SK-N-SH treated with all-trans-retinoic acid at 6 μM for 48 hours (cell line): ENCODE data around the gene CELSR2.

Source experiments
- ARNTL ChIP-seq: fragments of 450-650 bp; formaldehyde crosslinking; IDR thresholded peaks from 2 replicates; pipeline ENCODE4 v1.5.0; 2020; ENCODE audit warnings: low read depth, mild to moderate bottlenecking, moderate library complexity, borderline replicate concordance
- BACH2 ChIP-seq: fragments of 250-450 bp; sonication (Bioruptor Pico); IDR thresholded peaks from 2 replicates; pipeline ENCODE4 v1.9.0; 2021; ENCODE audit warnings: mild to moderate bottlenecking, borderline replicate concordance
- CREB5 ChIP-seq: fragments of 250-450 bp; sonication (Bioruptor Pico); IDR thresholded peaks from 2 replicates; pipeline ENCODE4 v1.5.1; 2020; ENCODE audit warnings: low read depth, mild to moderate bottlenecking, moderate library complexity
- ESRRG ChIP-seq: fragments of 250-450 bp; sonication (Bioruptor Pico); IDR thresholded peaks from 2 replicates; pipeline ENCODE4 v1.6.1; 2021; ENCODE audit warnings: mild to moderate bottlenecking
- GLIS3 ChIP-seq: fragments of 250-450 bp; sonication (Bioruptor Pico); IDR thresholded peaks from 2 replicates; pipeline ENCODE4 v1.5.0; 2020; ENCODE audit warnings: mild to moderate bottlenecking, moderate library complexity
- PPARA ChIP-seq: fragments of 250-450 bp; sonication (Bioruptor Pico); IDR thresholded peaks from 2 replicates; pipeline ENCODE4 v1.5.0; 2020; ENCODE audit warnings: mild to moderate bottlenecking, borderline replicate concordance
- SNAI2 ChIP-seq: fragments of 250-450 bp; sonication (Bioruptor Pico); IDR thresholded peaks from 2 replicates; pipeline ENCODE4 v1.5.0; 2020; ENCODE audit warnings: mild to moderate bottlenecking, moderate library complexity
- TOX ChIP-seq: fragments of 250-450 bp; sonication (Bioruptor Pico); IDR thresholded peaks from 2 replicates; pipeline ENCODE4 v1.8.0; 2021; ENCODE audit warnings: mild to moderate bottlenecking, moderate library complexity, borderline replicate concordance
- ZFP30 ChIP-seq: fragments of 450-650 bp; formaldehyde crosslinking; IDR thresholded peaks from 2 replicates; pipeline ENCODE4 v1.5.0; 2022; ENCODE audit warnings: mild to moderate bottlenecking, moderate library complexity
- ZNF565 ChIP-seq: fragments of 450-650 bp; formaldehyde crosslinking; conservative IDR thresholded peaks from 2 replicates; pipeline ENCODE4 v1.5.0; 2020; ENCODE audit warnings: low read depth, mild to moderate bottlenecking, moderate library complexity
- TF ChIP-seq, protein P1 (sequence below): fragments of 250-450 bp; sonication (Bioruptor Pico); IDR thresholded peaks from 2 replicates; pipeline ENCODE4 v1.8.0; 2020; ENCODE audit warnings: mild to moderate bottlenecking, moderate library complexity, borderline replicate concordance
- TF ChIP-seq, protein P2 (sequence below): fragments of 250-450 bp; sonication (Bioruptor Pico); IDR thresholded peaks from 2 replicates; pipeline ENCODE4 v1.8.0; 2021; ENCODE audit warnings: low read depth, mild to moderate bottlenecking, moderate library complexity, borderline replicate concordance

- TF ChIP-seq, protein P1, sequence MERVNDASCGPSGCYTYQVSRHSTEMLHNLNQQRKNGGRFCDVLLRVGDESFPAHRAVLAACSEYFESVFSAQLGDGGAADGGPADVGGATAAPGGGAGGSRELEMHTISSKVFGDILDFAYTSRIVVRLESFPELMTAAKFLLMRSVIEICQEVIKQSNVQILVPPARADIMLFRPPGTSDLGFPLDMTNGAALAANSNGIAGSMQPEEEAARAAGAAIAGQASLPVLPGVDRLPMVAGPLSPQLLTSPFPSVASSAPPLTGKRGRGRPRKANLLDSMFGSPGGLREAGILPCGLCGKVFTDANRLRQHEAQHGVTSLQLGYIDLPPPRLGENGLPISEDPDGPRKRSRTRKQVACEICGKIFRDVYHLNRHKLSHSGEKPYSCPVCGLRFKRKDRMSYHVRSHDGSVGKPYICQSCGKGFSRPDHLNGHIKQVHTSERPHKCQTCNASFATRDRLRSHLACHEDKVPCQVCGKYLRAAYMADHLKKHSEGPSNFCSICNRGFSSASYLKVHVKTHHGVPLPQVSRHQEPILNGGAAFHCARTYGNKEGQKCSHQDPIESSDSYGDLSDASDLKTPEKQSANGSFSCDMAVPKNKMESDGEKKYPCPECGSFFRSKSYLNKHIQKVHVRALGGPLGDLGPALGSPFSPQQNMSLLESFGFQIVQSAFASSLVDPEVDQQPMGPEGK (CRISPR knock-in tag), result no peak
- TF ChIP-seq, protein P2, sequence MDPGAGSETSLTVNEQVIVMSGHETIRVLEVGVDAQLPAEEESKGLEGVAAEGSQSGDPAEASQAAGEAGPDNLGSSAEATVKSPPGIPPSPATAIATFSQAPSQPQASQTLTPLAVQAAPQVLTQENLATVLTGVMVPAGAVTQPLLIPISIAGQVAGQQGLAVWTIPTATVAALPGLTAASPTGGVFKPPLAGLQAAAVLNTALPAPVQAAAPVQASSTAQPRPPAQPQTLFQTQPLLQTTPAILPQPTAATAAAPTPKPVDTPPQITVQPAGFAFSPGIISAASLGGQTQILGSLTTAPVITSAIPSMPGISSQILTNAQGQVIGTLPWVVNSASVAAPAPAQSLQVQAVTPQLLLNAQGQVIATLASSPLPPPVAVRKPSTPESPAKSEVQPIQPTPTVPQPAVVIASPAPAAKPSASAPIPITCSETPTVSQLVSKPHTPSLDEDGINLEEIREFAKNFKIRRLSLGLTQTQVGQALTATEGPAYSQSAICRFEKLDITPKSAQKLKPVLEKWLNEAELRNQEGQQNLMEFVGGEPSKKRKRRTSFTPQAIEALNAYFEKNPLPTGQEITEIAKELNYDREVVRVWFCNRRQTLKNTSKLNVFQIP (CRISPR knock-in tag), result no peak
- no peak for TF ChIP-seq SNAI2 (CRISPR knock-in tag)
- no peak for TF ChIP-seq CREB5 (CRISPR knock-in tag)
- no peak for TF ChIP-seq ARNTL
- no peak for TF ChIP-seq ZFP30 (CRISPR knock-in tag)
- no peak for TF ChIP-seq ESRRG (CRISPR knock-in tag)
- TF ChIP-seq GLIS3 (CRISPR knock-in tag), result no peak
- TF ChIP-seq BACH2 (CRISPR knock-in tag), result no peak
- no peak for TF ChIP-seq PPARA (CRISPR knock-in tag)
- TF ChIP-seq ZNF565, result no peak
- TF ChIP-seq TOX (CRISPR knock-in tag), result no peak
Measured at GRCh38 chr1:109282497-109282951, 33.2 kb downstream of the CELSR2 start.
